ENCODE measurements around the gene LRP1.

Gene LRP1

GRCh38 chr12:57210461-57210860 lies 82.2 kb downstream of the LRP1 start:
- TF ChIP-seq GABPA (IDR thresholded peaks at IDR 0.05; ENCODE audit: low read depth): no peak
- TF ChIP-seq SPI1 (IDR thresholded peaks at IDR 0.05; ENCODE audit: borderline replicate concordance, low read depth): no peak
- TF ChIP-seq POLR2AphosphoS5 (IDR thresholded peaks at IDR 0.05; ENCODE audit: low read depth): no peak
- TF ChIP-seq REST (IDR thresholded peaks at IDR 0.05; ENCODE audit: insufficient replicate concordance, low read depth): no peak
- TF ChIP-seq CTCF (IDR thresholded peaks at IDR 0.05; ENCODE audit: insufficient read depth, low read length): no peak
- Histone ChIP-seq H3K4me3 (replicated peaks; ENCODE audit: insufficient read depth, low read length) (no peak overlapping the region), H3K27ac (replicated peaks) (no peak overlapping the region), H3K27me3 (ENCODE audit: insufficient read depth, poor library complexity, severe bottlenecking) (peaks cover 11% of the 10 kb centered on the region)
- no peak for DNase-seq (ENCODE audit: low read depth in 1 of 2, low spot score in 1 of 2)

- Histone ChIP-seq H3K27ac (replicated peaks) (no peak overlapping the region), H3K27me3 (ENCODE audit: insufficient read depth, poor library complexity, severe bottlenecking) (peaks cover 18% of the 10 kb centered on the region), H3K4me3 (replicated peaks; ENCODE audit: insufficient read depth, low read length) (no peak overlapping the region)
- no peak for TF ChIP-seq GABPA (IDR thresholded peaks at IDR 0.05; ENCODE audit: low read depth)
- no peak for TF ChIP-seq POLR2AphosphoS5 (IDR thresholded peaks at IDR 0.05; ENCODE audit: low read depth)
- peak; percentile 49; the same call in 1 of the 2 replicates for TF ChIP-seq SPI1 (IDR thresholded peaks at IDR 0.05; ENCODE audit: borderline replicate concordance, low read depth)
- TF ChIP-seq CTCF (IDR thresholded peaks at IDR 0.05; ENCODE audit: insufficient read depth, low read length): no peak
- DNase-seq (ENCODE audit: low read depth in 1 of 2, low spot score in 1 of 2): peak; percentile 67 to 80
Measured at GRCh38 chr12:57210926-57211692, 82.8 kb downstream of the LRP1 start.

- Histone ChIP-seq H3K4me3 (replicated peaks; ENCODE audit: insufficient read depth, low read length) (no peak overlapping the region), H3K27me3 (ENCODE audit: insufficient read depth, poor library complexity, severe bottlenecking) (peaks cover 24% of the 10 kb centered on the region), H3K27ac (replicated peaks) (no peak overlapping the region)
- TF ChIP-seq SPI1 (IDR thresholded peaks at IDR 0.05; ENCODE audit: borderline replicate concordance, low read depth): no peak
- no peak for TF ChIP-seq POLR2AphosphoS5 (IDR thresholded peaks at IDR 0.05; ENCODE audit: low read depth)
- no peak for TF ChIP-seq CTCF (IDR thresholded peaks at IDR 0.05; ENCODE audit: insufficient read depth, low read length)
- no peak for TF ChIP-seq GABPA (IDR thresholded peaks at IDR 0.05; ENCODE audit: low read depth)
- no peak for TF ChIP-seq REST (IDR thresholded peaks at IDR 0.05; ENCODE audit: insufficient replicate concordance, low read depth)
- DNase-seq (ENCODE audit: low read depth in 1 of 2, low spot score in 1 of 2): no peak
Measured at GRCh38 chr12:57211791-57212700, 83.8 kb downstream of the LRP1 start.
